HCT116 (cell line): ENCODE results near the gene SLFN12. TPM values are rescaled to one million over a fixed set of nuclear protein-coding genes. Genes with fewer than 3 reads are reported as not detected.

Experiments used
- ATAC-seq: fragments of 200-7000 bp; cut with Tn5 transposase; 2 replicates; pipeline ENCODE4 v1.9.1; 2020; ENCODE audit warnings: mild to moderate bottlenecking, moderate library complexity
- BruUV-seq: library from RNA; stranded (reverse); fragments of 400-500 nt; replicated peaks from 2 replicates; lab custom pipeline; 2021; lab: Mats Ljungman, UMichigan
- CTCF ChIA-PET: fragments of 300-600 bp; sonication (Branson Sonifier 250); formaldehyde crosslinking; loops from one replicate; lab custom pipeline; 2021; ENCODE audit warnings: antibody characterized with exemption; lab: Charles Lee
- POLR2A ChIA-PET: fragments of 300-600, 350-600 bp; sonication (Branson Sonifier 250); formaldehyde crosslinking; loops from one replicate; lab custom pipeline; 2021; ENCODE audit warnings: antibody characterized with exemption; lab: Charles Lee
- RAD21 ChIA-PET, 2 experiments: fragments of 300-600 bp; sonication (Branson Sonifier 250); formaldehyde crosslinking; loops; one replicate each; lab custom pipeline; 2023; ENCODE audit warnings: low total read pairs in 2 of 2; ENCODE audit not compliant: uncharacterized antibody in 2 of 2, unreplicated experiment in 2 of 2, low non-redundant PET in 1 of 2; lab: Charles Lee
- DNase-seq: peaks from one replicate; pipeline ENCODE4 v3.0.0-alpha.2; 2010; ENCODE audit warnings: low read depth, low spot score
- H2AFZ ChIP-seq: fragments of 200-600 bp; shearing (Covaris generic), sonication (generic); 2 replicates; pipeline ENCODE4 v1.6.1; 2017; ENCODE audit warnings: low read depth, mixed run types, mixed read lengths, antibody characterized with exemption, low read length; ENCODE audit not compliant: poor library complexity, severe bottlenecking
- H3K27ac ChIP-seq: 2 replicates; pipeline ENCODE4 v1.5.1; 2012; ENCODE audit warnings: low read depth, low read length
- H3K27me3 ChIP-seq: fragments of 200-600 bp; sonication (generic); 2 replicates; pipeline ENCODE4 v1.6.1; 2016; ENCODE audit warnings: mixed run types, low read length, mixed read lengths; ENCODE audit not compliant: insufficient read depth
- H3K36me3 ChIP-seq, 2 experiments: fragments of 200-500 bp in 1 of 2; fragments of 200-600 bp in 1 of 2; sonication (Bioruptor generic) in 1 of 2; sonication (generic) in 1 of 2; 2 replicates each; pipeline versions ENCODE4 v1.5.1 to v1.6.1; 2014 to 2016; ENCODE audit warnings: low read length in 2 of 2, inconsistent platforms in 1 of 2, mixed read lengths in 1 of 2, mixed run types in 1 of 2; ENCODE audit not compliant: insufficient read depth in 2 of 2, control insufficient read depth in 1 of 2
- H3K4me1 ChIP-seq, 2 experiments: fragments of 200-600 bp in 1 of 2; sonication (generic) in 1 of 2; 2 replicates each; pipeline versions ENCODE4 v1.5.1 to v1.6.1; 2012 to 2017; ENCODE audit warnings: low read length in 2 of 2, inconsistent platforms in 1 of 2, mild to moderate bottlenecking in 1 of 2, mixed read lengths in 1 of 2, mixed run types in 1 of 2, moderate library complexity in 1 of 2; ENCODE audit not compliant: insufficient read depth in 2 of 2, control insufficient read depth in 1 of 2
- H3K4me2 ChIP-seq: fragments of 200-600 bp; sonication (generic); 2 replicates; pipeline ENCODE4 v1.6.1; 2017; ENCODE audit warnings: mixed run types, low read length, mixed read lengths
- H3K4me3 ChIP-seq, 2 experiments: fragments of 200-600 bp in 1 of 2; sonication (generic) in 1 of 2; replicated peaks in 1 of 2; 2 replicates each; pipeline ENCODE4 v1.5.1; 2011 to 2016; ENCODE audit warnings: low read length in 2 of 2, control low read depth in 1 of 2, low read depth in 1 of 2, mild to moderate bottlenecking in 1 of 2, mixed read lengths in 1 of 2, mixed run types in 1 of 2
- H3K79me2 ChIP-seq: fragments of 200-600 bp; sonication (generic); 2 replicates; pipeline ENCODE4 v1.6.1; 2017; ENCODE audit warnings: mild to moderate bottlenecking, mixed run types, low read length, moderate library complexity, mixed read lengths; ENCODE audit not compliant: insufficient read depth
- H3K9ac ChIP-seq: fragments of 200-600 bp; sonication (generic); 2 replicates; pipeline ENCODE4 v1.6.1; 2016; ENCODE audit warnings: low read length, mixed read lengths
- H3K9me2 ChIP-seq: fragments of 200-600 bp; sonication (generic), shearing (Covaris generic); 2 replicates; pipeline ENCODE4 v1.6.1; 2017; ENCODE audit warnings: mixed run types, mild to moderate bottlenecking, moderate library complexity; ENCODE audit not compliant: insufficient read depth
- H3K9me3 ChIP-seq, 2 experiments: fragments of 200-500 bp in 1 of 2; fragments of 200-600 bp in 1 of 2; sonication (Bioruptor generic) in 1 of 2; sonication (generic) in 1 of 2; 2 replicates each; pipeline ENCODE4 v1.6.1; 2014 to 2017; ENCODE audit warnings: low read length in 2 of 2, mixed read lengths in 2 of 2, inconsistent platforms in 1 of 2, low read depth in 1 of 2, mild to moderate bottlenecking in 1 of 2, mixed run types in 1 of 2, moderate library complexity in 1 of 2; ENCODE audit not compliant: control insufficient read depth in 1 of 2, insufficient read depth in 1 of 2
- H4K20me1 ChIP-seq: fragments of 200-600 bp; sonication (generic), shearing (Covaris generic); 2 replicates; pipeline ENCODE4 v1.6.1; 2017; ENCODE audit warnings: mixed run types, mild to moderate bottlenecking, moderate library complexity; ENCODE audit not compliant: insufficient read depth
- CEBPB ChIP-seq: IDR thresholded peaks from 2 replicates; pipeline ENCODE4 v1.6.1; 2012; ENCODE audit warnings: low read depth
- EZH2 ChIP-seq: fragments of 200-600 bp; sonication (generic); IDR thresholded peaks from 2 replicates; pipeline ENCODE4 v1.6.1; 2017; ENCODE audit warnings: antibody characterized with exemption, mixed run types
- EZH2phosphoT487 ChIP-seq: fragments of 200-600 bp; IDR thresholded peaks from 2 replicates; pipeline ENCODE4 v1.6.1; 2018; ENCODE audit warnings: antibody characterized with exemption, borderline replicate concordance
- MAX ChIP-seq: IDR thresholded peaks from 2 replicates; pipeline ENCODE4 v1.6.1; 2012
- POLR2A ChIP-seq: IDR thresholded peaks from 2 replicates; pipeline ENCODE4 v1.7.0; 2011; ENCODE audit warnings: borderline replicate concordance; ENCODE audit not compliant: insufficient read depth, insufficient read length; ENCODE audit errors: extremely low read depth
- POLR2AphosphoS5 ChIP-seq: IDR thresholded peaks from 2 replicates; pipeline ENCODE4 v1.6.1; 2011; ENCODE audit warnings: mild to moderate bottlenecking, low read depth, low read length, moderate library complexity
- RAD21 ChIP-seq: IDR thresholded peaks from 2 replicates; pipeline ENCODE4 v1.6.1; 2012; ENCODE audit warnings: low read depth, mild to moderate bottlenecking
- REST ChIP-seq: IDR thresholded peaks from 2 replicates; pipeline ENCODE4 v1.6.1; 2012; ENCODE audit warnings: low read depth
- SIN3A ChIP-seq: IDR thresholded peaks from 2 replicates; pipeline ENCODE4 v1.6.1; 2012; ENCODE audit warnings: low read depth
- SP1 ChIP-seq: IDR thresholded peaks from 2 replicates; pipeline ENCODE4 v1.6.1; 2012; ENCODE audit warnings: low read depth
- SRF ChIP-seq: IDR thresholded peaks from 2 replicates; pipeline ENCODE4 v1.6.1; 2012; ENCODE audit warnings: low read depth
- TCF7L2 ChIP-seq: IDR thresholded peaks from 2 replicates; pipeline ENCODE4 v1.7.0; 2011; ENCODE audit warnings: borderline replicate concordance, inconsistent platforms; ENCODE audit not compliant: insufficient read depth, insufficient read length; ENCODE audit errors: extremely low read depth
- ZBTB33 ChIP-seq: IDR thresholded peaks from 2 replicates; pipeline ENCODE4 v1.6.1; 2011; ENCODE audit warnings: mild to moderate bottlenecking, low read length, moderate library complexity; ENCODE audit not compliant: insufficient replicate concordance; ENCODE audit errors: extremely low read depth
- ZFX ChIP-seq: fragments of 450-650 bp; IDR thresholded peaks from 2 replicates; pipeline ENCODE4 v1.6.1; 2017
- intact Hi-C: fragments of 100-400 bp; cut with micrococcal nuclease; formaldehyde crosslinking; loops from 2 replicates; pipeline ENCODE4 v1.10.0; 2022
- total RNA-seq: library from RNA; stranded (reverse); gene quantifications from one replicate; pipeline ENCODE4 v1.2.1, GENCODE V29; 2021; ENCODE audit not compliant: unreplicated experiment

SLFN12 gene
- total RNA-seq, 1 experiment from 2014 or later: not detected

- Histone ChIP-seq H3K27ac (no peak overlapping the region), H3K9ac (no peak overlapping the region), H3K4me3 (no peak overlapping the region), H4K20me1 (no peaks in the 10 kb centered on the region), H3K4me2 (no peak overlapping the region), H3K4me1 (no peaks in the 10 kb centered on the region), H2AFZ (no peak overlapping the region), H3K36me3 (no peaks in the 10 kb centered on the region), H3K9me2 (no peaks in the 10 kb centered on the region), H3K79me2 (no peaks in the 10 kb centered on the region)
- BruUV-seq: no TSS peak
- ChIA-PET POLR2A (no interaction called here), RAD21 (no interaction called here), CTCF (no interaction called here)
- TF ChIP-seq POLR2AphosphoS5 (no peak), EZH2phosphoT487 (no peak), TCF7L2 (no peak), REST (no peak), SIN3A (no peak), MAX (no peak), ZBTB33 (no peak), ZFX (no peak), CEBPB (no peak), EZH2 (no peak), RAD21 (no peak), POLR2A (no peak), SRF (no peak), SP1 (no peak)
- TF ChIP-seq, all 23 proteins: peak for 0
- H3K27me3 ChIP-seq: peaks cover 48% of the 10 kb centered on the region
- H3K9me3 ChIP-seq: no peaks in the 10 kb centered on the region
- DNase-seq: no peak
- no peak for ATAC-seq
- intact Hi-C loops: no loop called here
Observed at GRCh38 chr17:35476283-35476820, 44.1 kb upstream of the SLFN12 start.
